Activated effector memory CD4-positive, alpha-beta T cell treated with anti-CD3 and anti-CD28 coated beads, Interleukin-2, amount 50 U/mL, for 16 hours (primary cell): ENCODE data around the gene LMO1.

Experiments
- DNase-seq: peaks from one replicate; pipeline ENCODE4 v3.0.0-alpha.2; 2020

The LMO1 gene

DNA sequence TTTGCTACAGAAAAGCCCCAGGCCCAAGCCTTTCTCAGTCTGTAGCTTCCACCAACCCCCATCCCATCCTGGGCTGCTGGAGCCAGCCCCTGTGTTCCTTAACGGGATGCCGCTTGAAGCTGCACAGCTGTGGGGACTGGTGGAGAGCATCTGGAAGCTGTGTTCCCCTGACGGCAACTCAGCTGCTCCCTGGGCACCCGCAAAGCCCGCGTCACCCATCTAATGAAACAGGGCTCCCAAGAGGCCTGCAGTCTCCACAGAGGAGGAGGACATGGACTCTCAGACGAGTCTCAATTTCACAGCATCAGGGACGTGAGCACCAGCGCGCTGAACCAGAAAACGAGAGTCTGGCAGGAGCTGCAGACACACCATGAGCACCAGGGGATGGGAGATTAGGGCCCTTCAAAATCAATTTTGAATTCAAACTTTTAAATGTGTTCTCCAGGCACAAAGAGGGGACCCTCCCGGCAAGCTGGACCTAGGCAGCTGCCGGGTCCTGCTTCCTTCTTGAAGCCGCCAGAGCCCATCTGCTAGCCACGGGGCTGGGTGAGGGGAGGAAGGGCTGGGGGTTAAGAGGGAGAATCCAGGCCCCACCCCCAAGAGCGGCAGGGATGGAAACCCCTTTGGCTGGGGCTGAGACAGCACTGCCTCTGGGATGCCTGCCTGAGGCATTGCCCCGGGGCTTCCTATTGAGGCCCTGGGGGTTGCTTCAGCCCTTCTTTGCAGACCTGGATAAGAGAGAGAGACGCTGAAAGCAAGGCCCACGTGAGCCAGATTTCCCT lies 21.0 kb downstream of the LMO1 start:
- DNase-seq: no peak

DNA sequence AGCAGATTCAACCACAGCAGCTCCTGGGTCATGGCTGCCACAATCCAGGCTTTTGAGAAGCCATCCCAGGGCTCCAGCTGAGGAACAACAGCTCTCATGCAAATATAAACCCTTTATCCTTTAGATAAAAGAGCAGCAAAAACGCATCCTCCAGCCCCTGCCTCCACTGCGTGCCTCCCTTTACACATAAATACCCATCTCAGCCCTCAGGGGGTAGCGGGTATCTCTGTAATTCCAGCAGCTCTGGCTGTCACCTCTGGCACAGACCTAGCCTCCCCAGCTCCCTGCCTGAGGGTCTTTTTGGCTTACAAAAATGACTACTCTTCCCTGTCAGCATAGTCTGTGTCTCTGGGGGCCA lies 21.6 kb downstream of the LMO1 start:
- no peak for DNase-seq

DNA sequence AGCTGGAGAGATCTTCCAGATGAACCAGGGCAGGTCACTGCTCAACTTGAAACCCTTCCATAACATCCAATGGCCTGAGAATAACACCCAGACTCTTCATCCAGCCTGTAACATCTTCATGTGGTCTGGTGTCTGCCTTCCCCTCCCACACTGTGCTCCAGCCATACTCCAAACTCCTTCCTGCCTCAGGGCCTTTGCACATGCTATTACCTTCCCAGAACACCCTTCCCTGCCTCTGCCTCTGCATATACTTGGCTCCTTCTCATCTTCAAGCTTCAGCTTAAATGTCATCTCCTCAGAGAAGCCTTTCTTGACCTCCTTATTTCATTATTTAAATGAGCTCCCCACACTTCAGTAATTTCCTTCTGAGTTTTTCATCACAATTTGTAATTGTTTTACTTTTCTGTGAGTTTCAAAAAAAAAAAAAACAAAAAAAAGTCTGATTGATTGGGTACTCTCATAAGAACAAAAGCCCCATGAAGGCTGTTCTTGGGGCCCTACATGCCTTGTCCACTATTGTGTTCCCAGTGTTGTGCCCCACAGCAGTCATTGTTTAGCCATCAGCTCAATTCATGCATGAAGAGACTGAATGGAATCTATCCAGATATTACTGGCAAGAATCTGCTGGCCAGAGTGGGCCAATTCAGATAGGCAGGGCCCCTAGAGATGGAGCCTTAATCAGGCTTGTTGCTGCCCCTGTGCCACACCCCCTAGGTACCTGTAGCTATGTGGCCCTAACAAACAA lies 22.1 kb downstream of the LMO1 start:
- no peak for DNase-seq

DNA sequence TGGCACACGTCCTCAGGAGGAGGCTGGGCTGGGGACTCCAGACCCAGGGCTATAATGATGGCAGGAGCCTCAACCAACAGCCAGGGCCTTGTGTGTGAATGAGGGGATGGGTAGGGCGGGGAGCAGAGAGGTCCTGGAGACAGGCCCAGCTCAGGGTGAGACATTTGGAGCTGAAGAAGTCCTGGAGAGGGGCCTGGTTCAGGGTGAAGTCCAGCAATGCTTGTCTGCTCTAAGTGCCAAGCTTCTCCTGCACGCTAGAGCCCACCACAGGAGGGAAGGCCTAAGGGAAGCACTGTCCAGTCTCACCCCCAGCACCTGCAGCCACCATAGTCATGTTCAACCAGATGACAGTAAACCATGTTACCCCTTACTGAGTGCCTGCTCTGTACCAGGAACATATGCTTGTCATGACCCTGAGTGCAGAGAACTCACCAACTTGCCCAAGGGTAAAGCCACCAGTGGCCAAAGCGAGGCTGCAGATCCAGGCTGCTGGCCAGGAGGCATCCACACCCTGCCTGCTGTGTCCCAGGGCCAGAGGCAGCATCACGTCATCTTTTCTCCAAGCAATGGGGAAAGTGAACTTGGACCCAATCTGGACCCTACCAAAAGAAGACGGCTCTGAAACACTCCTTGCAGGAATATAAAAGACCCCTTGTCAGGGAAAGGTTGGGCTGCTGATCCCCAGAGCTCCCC lies 24.0 kb downstream of the LMO1 start:
- no peak for DNase-seq

DNA sequence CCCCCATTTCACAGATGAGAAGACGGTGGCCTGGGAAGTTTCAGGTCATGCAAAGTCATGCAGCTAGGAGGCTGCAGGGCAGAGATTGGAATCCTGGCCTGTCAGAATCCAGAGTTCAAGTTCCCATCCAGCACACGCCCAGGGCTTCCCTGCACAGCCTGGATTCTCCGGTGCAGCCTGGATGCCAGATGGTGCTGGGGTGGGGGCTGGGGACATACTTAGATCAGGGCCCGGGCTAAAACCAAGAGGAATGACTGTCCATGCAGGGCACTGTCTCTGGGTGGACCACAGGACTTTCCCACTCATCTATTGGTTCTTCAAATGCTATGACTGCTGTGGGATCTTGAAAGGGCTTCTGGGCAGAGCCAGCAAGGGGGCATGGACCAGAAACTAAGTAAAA lies 24.6 kb downstream of the LMO1 start:
- DNase-seq: no peak

DNA sequence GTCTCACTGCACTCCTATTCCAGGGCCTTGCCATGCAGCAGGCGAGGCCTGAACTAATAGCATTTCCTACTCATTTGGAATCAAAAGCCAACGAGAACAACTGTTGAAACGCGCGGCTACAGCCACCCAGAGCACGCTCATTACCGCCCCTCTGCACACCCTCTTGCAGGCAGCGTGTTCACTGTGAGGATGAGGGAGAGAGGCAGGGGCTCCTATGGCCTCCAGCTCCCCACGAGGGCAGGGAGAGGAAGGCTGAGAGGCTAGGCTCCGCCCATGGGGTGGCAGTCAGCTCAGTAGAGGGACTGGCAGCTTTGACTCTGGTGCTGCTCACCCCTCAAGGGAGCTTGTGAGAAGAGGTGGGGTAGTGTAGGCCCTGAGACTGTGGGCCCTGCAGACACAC lies 26.2 kb downstream of the LMO1 start:
- no peak for DNase-seq

DNA sequence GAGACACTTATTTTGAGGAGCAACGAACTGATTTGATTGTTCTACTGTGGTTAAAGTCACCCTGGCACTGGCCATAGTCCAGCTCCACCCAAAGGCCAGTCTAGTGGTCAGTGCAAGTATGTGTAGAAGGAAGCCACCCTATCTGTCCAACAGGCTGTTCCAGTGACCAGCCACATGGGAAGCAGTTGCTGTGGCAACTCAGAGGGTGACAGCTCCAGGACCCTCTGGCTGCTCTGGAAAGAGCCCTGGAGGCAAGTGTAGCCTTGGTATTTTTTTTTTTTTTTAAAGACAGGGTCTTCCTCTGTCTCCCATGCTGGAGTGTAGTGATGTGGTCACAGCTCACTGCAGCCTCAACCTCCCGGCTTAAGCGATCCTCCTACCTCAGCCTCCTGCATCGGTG lies 27.8 kb downstream of the LMO1 start:
- no peak for DNase-seq

DNA sequence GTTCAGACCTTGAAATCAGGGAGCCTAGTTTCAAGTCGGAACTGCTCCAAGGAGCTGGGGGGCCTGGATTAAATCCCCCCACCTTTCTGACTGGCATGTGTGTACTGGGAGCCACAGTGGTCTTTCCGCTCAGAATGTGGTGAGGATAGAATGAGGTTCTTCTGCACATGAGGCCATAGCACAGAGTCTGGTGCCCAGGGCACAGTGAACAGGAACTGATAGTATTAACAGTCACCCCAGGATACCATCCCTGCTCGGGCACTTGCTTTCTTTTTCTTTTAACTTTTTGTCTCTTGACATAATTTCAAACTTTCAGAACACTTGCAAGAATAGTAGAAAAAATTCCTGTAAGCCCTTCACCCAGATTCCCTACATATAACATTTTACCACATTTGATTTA lies 28.8 kb downstream of the LMO1 start:
- no peak for DNase-seq

DNA sequence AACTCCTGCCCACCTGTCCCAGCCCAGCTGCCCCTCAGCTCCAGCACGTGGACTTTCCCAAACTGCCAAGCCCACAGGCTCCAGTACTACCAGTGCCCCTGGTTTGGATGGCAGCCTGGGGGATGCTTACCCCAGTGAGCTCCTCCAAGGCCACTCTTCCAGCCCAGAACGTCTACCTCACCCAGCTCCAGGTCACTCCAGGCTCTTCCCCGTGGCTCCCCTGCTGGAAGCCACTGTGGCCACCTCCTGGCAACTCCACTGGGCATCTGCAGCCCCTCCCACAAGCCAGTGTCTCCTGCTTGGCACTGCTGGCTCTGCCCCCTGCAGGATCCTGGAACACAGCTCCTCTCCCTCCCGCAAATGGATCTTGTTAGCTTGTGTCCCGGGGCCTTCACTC lies 29.3 kb downstream of the LMO1 start:
- DNase-seq: no peak

DNA sequence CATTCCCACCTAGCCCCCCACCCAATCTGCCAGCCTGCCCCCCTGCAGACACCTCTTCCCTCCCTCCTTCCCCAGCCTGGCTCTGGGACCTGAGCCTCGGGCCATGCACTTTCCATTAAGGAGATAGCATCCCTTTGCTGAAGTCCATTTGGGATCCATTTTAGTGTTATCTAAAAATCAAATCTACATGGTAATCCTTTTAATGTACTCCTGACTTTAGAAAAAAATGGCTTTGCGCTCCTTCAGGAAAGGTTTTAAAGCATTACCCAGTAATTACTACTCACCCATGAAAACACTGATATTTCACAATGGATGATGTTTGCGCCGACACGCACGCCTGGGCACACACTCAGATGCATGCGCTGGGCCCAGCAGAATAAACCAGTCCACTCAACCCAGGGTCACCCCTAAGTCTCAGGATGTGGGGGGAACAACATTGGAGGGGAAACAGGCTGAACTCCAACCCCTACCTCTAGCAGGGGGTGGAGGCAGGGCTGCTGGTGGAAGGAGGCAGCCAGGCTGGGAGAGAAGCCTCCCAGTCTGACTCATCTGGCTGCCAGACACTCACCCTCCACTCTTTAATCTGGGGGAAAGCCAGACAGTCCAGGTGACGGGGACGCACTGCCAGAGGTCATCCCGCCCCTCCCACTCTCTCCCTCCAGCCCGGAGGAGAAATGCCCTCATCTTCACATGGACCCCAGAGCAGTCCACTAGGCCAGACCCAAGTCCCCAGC lies 29.8 kb downstream of the LMO1 start:
- no peak for DNase-seq

DNA sequence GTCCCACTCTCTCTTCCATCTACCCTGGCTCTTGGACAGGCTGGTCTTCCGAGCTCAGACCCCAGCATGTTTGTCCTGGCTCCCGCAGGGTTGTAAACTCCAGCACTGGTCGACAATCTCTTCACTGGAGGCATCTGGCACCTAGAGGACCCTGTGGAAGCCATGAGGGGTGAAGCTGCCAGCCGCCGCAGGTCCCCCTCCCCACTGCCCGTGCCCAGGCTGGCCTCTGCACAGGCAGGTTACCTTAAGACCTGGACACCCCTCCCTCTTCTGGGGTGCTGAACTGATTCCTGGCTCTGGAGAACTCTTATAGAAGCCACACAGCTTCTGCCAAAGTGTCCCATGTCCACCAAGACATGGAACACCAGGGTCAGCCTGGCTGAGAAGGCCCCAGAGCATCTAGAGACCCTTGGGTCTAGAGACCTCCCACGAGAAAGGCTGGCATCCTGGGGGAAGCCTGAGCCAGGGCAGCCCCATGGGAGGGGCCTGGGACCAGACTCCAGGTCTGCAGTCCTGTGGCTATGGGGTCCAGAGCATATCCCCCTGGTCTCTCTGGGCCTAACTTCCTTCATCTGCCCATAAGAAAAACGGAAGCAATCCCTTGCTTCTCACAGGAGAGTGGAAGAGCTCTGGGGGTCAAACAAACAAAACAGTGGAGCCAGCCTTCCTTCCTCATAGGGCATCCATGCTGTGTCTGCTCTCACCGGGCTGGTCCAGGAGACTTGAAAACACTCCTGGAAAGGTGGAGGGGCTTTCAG lies 30.6 kb downstream of the LMO1 start:
- no peak for DNase-seq

DNA sequence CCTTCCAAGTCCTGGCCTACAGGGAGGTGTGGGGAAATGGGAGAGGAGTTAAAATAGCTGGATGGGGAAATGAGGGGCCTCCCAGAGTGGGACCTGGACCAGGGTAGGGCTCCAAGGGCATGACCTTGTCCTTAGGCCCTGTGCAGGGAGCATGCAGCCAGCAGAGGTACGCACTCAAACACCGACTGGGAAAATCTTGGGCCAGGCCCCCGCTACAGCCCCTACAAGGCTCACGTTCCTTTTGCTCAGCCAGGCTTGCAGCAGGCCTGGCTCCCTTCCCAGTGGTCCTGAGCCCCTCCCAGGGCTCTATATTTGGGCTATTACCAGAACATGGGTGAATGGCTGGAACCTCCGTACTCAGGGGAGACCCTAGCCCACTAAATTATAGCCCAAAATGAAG lies 31.3 kb downstream of the LMO1 start:
- DNase-seq: no peak

DNA sequence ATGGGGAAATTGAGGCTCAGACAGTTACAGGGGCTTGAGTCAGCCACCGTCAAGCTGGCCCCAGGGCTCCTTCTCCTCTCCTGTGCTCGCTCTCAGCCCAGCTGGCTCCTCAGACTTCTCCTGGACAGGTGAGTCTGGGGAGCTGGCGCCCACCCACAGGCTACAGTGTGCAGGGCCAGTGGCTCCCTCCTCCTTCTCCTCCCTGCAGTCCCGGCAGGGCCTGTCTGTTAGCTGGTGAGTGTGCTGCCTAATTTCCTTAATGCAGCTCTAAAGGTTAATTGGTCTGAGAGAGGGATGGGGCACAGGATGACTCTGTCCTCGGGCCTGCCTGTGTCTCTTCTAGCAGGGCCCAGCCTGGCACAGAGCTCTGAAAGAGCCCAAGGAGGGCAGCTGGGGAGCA lies 31.7 kb downstream of the LMO1 start:
- DNase-seq: no peak

DNA sequence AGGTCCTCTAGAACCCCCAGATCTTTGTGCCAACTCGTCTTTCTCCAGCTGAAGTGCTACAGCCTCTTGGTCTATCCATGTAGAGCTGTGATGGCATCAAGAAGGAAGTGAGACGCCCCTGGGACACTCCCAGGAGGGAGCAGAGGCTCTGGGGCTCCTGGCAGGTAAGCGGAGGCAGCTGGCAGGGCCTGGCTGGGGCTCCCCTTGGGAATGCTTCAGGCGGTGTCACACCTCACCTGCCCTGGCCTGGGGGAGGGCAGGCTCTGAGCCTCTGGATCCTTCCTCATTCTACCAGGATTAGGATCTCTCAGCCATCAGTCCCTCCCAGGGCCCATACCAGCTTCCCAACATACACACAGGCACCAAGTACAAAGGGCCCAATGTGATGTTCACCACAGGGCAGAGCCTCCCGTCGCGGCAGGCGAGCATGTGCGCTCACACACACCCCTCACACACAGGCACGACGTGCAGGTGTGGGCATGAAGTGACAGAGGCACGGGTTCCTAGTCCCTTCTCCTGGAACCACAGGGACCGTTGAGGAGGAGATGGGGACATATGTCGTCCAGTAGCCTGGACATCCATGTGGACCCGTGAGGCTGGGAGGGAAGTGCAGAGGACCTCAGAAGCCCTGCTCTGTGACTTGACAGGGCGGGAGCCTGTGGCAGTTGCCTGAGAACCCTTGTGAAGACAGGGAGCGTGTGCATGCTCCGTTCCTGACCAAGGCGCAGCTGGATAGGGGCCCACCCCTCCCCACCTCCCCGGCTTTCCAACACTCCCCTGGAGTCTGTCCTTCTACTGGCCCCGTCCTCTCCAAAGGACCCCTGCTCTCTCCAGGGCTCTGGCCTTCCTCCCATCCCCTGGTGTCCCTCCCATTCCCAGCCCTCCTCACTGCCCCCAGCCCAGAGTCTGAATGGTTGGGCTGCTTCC lies 32.5 kb downstream of the LMO1 start:
- DNase-seq: no peak

DNA sequence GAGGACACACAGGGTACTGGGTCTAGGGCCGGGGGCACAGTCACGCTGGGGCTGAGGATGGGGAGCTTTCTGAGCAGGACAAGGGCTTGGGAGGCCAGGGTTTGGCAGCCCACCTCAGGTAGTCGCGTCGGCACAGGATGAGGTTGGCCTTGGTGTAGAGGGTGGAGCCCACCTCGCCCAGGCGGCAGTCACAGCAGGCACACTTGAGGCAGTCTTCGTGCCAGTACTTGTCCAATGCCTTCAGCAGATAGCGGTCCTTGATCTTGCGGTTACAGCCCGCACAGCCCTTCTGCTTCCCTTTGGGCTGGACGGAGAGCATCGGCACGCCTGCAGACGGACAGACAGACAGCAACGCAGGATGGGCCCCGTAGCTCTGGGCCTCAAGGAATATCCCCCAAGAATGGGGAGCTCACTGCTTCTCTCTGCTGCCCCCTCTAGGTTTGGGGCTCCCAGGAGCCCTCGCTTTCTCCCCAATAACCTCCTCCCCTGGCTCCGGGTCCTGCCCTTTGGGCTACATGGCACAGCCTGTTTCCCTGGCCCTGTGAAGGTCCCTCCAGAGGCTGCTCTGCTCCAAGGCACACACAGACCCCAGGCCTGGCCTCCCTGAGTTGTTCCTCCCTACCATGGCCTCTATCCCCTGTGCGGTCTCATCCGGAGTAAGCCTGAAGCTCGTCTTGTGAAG lies 33.4 kb downstream of the LMO1 start:
- DNase-seq: no peak

DNA sequence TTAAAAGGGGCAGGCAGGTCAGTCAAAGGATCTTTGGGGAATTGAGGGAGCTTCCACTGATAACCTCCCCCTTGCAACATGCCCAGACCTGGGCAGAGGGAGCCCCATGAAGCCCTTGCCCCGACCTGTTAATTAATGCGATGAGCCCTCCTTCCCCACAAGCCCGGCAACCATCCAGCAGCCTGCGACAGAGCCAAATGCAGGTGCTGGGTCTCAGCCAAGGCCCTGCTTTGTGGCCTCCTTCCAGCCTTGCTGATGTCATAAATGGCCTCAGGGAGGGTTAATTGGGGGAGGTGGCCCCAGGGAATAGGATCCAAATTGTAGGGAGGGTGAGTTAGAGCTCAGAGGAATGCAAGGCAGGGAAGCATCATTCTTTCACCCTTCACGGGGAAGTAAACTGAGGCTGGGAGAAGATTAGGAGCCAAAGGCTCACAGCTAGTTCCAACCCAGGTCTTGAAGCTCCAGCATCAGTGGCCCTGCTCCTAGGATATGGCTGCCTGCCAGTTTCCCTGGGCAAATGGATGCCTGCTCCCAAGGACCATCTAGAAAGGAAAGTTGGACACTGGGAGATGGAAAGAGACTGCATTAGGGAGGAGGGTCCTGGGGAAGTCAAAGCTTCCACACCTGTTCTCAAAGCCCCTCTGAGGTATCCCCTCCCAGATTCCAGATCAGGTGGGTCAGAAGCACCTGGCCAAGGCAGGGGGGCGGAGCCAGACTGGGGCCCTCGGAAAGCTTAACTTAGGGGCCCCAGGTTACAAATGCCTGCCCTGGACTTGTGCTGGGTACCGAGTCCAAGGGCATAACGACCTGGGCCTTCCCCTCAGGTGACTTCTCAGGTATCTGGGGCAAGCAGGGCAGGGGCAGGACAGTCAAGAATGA lies 34.1 kb downstream of the LMO1 start:
- no peak for DNase-seq

DNA sequence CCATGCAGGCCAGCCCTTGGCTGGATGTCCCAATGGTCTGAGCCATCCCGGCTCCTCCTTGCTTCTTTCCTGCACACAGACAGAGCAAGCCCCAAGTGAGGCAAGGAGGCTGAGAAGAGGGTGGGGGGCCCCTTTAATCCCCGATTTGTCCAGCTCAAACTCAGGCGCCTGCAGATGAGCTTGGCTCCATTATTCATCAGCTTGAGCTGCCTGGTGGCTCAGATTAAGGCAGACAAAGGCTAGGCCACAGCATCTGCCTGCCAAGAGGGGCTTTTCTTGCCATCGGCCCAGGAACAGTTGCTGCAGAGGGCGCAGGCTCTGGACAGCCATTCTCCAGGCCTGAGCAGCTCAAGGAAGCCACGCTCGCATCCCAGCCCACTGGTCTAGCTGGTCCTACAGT lies 35.4 kb downstream of the LMO1 start:
- DNase-seq: no peak

DNA sequence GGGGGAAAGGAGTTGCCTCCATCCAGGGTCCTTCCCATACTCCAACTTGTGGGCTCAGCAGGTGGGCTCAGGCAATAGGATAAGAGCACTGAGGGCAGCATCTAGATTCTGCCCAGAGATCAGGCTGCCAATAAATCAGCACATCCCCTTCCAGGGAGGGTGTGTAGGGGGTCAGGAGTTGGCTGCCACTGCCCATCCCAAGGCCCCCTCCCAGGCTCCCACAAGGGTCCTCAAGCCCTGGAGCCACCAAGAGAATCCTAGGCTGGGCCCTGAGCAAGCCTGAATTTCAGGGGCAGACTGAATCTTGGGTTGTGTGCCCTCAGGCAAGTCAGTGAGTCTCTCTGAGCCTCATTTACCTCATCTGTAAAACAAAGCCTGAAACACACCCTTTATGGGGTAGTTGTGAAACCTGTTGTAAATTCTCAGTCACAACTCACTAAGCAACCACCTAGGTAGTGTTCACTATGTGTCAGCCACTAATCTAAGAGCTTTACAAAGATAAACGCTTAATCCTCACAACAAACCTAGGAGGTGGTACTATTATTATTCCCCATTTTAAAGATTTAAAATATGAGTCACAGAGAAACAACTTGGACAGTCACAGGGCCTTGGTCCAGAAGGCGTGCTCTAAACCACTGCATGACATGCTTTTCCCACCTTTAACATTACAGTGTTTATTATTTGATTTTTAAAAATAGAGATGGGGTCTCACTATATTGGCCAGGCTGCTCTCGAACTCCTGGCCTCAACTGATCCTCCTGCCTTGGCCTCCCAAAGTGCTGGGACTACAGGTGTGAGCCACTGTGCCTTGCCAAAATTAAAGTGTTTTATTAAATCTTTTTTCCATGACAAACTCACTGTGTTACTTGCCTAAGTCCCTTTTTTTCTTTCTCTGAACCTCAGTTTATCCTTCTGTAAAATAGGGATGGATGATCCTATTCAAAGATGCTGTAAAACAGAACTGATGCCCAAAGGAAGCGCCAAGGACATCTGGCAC lies 36.2 kb downstream of the LMO1 start:
- no peak for DNase-seq
